Hematopoietic multipotent progenitor cell treated with erythropoietin and hydrocortisone succinate and interleukin-3 and kit ligand, for 15 days (in vitro differentiated cells): Measurements from ENCODE around the gene FRMD4A.

Source experiments
- DNase-seq: peaks from one replicate; pipeline ENCODE4 v3.0.0-alpha.2; 2015; ENCODE audit warnings: low spot score

Gene FRMD4A

GRCh38 chr10:13703101-13703818 is 627.5 kb downstream of the FRMD4A start:
- DNase-seq, result no peak

GRCh38 chr10:13701157-13701919 is 629.4 kb downstream of the FRMD4A start:
- DNase-seq, result no peak

GRCh38 chr10:13700473-13701144 is 630.1 kb downstream of the FRMD4A start:
- DNase-seq, result no peak

- peak; percentile 30 for DNase-seq
Observed at GRCh38 chr10:13699216-13699615, 631.5 kb downstream of the FRMD4A start.

- DNase-seq, result no peak
Observed at GRCh38 chr10:13698217-13698616, 632.5 kb downstream of the FRMD4A start.

- no peak for DNase-seq
Observed at GRCh38 chr10:13696071-13696470, 634.7 kb downstream of the FRMD4A start.

GRCh38 chr10:13695588-13695987 is 635.1 kb downstream of the FRMD4A start:
- no peak for DNase-seq

GRCh38 chr10:13693783-13694700 is 636.7 kb downstream of the FRMD4A start:
- no peak for DNase-seq

GRCh38 chr10:13690281-13690825 is 640.4 kb downstream of the FRMD4A start:
- DNase-seq, result no peak

- DNase-seq, result no peak
Observed at GRCh38 chr10:13686331-13686752, 644.4 kb downstream of the FRMD4A start.

GRCh38 chr10:13685885-13686284 is 644.8 kb downstream of the FRMD4A start:
- no peak for DNase-seq

GRCh38 chr10:13684806-13685482 is 645.8 kb downstream of the FRMD4A start:
- no peak for DNase-seq

- no peak for DNase-seq
Observed at GRCh38 chr10:13684252-13684791, 646.4 kb downstream of the FRMD4A start.

- DNase-seq, result no peak
Observed at GRCh38 chr10:13683017-13683416, 647.7 kb downstream of the FRMD4A start.

- DNase-seq, result no peak
Observed at GRCh38 chr10:13681960-13682359, 648.8 kb downstream of the FRMD4A start.

GRCh38 chr10:13681528-13681927 is 649.2 kb downstream of the FRMD4A start:
- no peak for DNase-seq

- no peak for DNase-seq
Observed at GRCh38 chr10:13681095-13681494, 649.6 kb downstream of the FRMD4A start.

GRCh38 chr10:13678101-13678843 is 652.5 kb downstream of the FRMD4A start:
- no peak for DNase-seq

- DNase-seq, result no peak
Observed at GRCh38 chr10:13674645-13675588, 655.8 kb downstream of the FRMD4A start.
